OCI-LY7 (cell line): ENCODE results near the gene PRM2. TPM values are rescaled to one million over a fixed set of nuclear protein-coding genes. Genes with fewer than 3 reads are reported as not detected.

Experiments used
- BruUV-seq: library from RNA; stranded (reverse); fragments of 400-500 nt; replicated peaks from 2 replicates; lab custom pipeline; 2021; lab: Mats Ljungman, UMichigan
- CTCF ChIA-PET: fragments of 300-600 bp; sonication (Branson Sonifier 250); formaldehyde crosslinking; loops from one replicate; lab custom pipeline; 2022; ENCODE audit warnings: antibody characterized with exemption; ENCODE audit not compliant: unreplicated experiment; lab: Charles Lee
- POLR2A ChIA-PET: fragments of 300-600 bp; sonication (Branson Sonifier 250); formaldehyde crosslinking; loops from one replicate; lab custom pipeline; 2022; ENCODE audit warnings: antibody characterized with exemption; lab: Charles Lee
- DNase-seq: peaks from one replicate; pipeline ENCODE4 v3.0.0-alpha.2; 2015; ENCODE audit warnings: low spot score
- H2AFZ ChIP-seq: fragments of 200-600 bp; sonication (generic), shearing (Covaris generic); 2 replicates; pipeline ENCODE4 v1.6.1; 2014; ENCODE audit warnings: mild to moderate bottlenecking, antibody characterized with exemption, low read length, moderate library complexity
- H3K27ac ChIP-seq: fragments of 200-600 bp; sonication (generic); 2 replicates; pipeline ENCODE4 v1.5.1; 2014; ENCODE audit warnings: mixed run types, low read depth, mild to moderate bottlenecking, moderate library complexity, low read length, inconsistent platforms; ENCODE audit not compliant: poor library complexity, severe bottlenecking
- H3K36me3 ChIP-seq: fragments of 200-600 bp; sonication (generic); 2 replicates; pipeline ENCODE4 v1.6.1; 2014; ENCODE audit warnings: mild to moderate bottlenecking, antibody characterized with exemption, low read length, moderate library complexity, mixed read lengths; ENCODE audit not compliant: insufficient read depth
- H3K4me1 ChIP-seq: fragments of 200-600 bp; sonication (generic); 2 replicates; pipeline ENCODE4 v1.5.1; 2014; ENCODE audit warnings: mild to moderate bottlenecking, low read length; ENCODE audit not compliant: insufficient read depth, poor library complexity, severe bottlenecking
- H3K4me2 ChIP-seq: fragments of 200-600 bp; sonication (generic); 2 replicates; pipeline ENCODE4 v1.6.1; 2014; ENCODE audit warnings: mild to moderate bottlenecking, low read length
- H3K4me3 ChIP-seq: fragments of 200-600 bp; sonication (generic); 2 replicates; pipeline ENCODE4 v1.5.1; 2014; ENCODE audit warnings: mild to moderate bottlenecking, low read depth, low read length; ENCODE audit not compliant: poor library complexity, severe bottlenecking
- H3K79me2 ChIP-seq: fragments of 200-600 bp; sonication (generic); 2 replicates; pipeline ENCODE4 v1.6.1; 2016; ENCODE audit warnings: low read depth, mild to moderate bottlenecking, low read length, moderate library complexity, mixed read lengths; ENCODE audit not compliant: insufficient read depth
- H3K9me2 ChIP-seq: fragments of 200-600 bp; sonication (generic); 2 replicates; pipeline ENCODE4 v1.6.1; 2016; ENCODE audit warnings: mild to moderate bottlenecking, low read length, mixed read lengths; ENCODE audit not compliant: insufficient read depth
- H3K9me3 ChIP-seq: fragments of 200-600 bp; sonication (generic); 2 replicates; pipeline ENCODE4 v1.6.1; 2014; ENCODE audit warnings: mild to moderate bottlenecking, mixed run types, low read length, mixed read lengths
- H4K20me1 ChIP-seq: fragments of 200-600 bp; sonication (generic); 2 replicates; pipeline ENCODE4 v1.6.1; 2014; ENCODE audit warnings: mild to moderate bottlenecking, antibody characterized with exemption, low read length, moderate library complexity, mixed read lengths; ENCODE audit not compliant: insufficient read depth
- EZH2phosphoT487 ChIP-seq: fragments of 200-600 bp; sonication (generic); IDR thresholded peaks from 2 replicates; pipeline ENCODE4 v1.6.1; 2018; ENCODE audit warnings: low read depth, borderline replicate concordance, mild to moderate bottlenecking, mixed run types, antibody characterized with exemption, low read length, moderate library complexity, mixed read lengths
- intact Hi-C: fragments of 100-400 bp; cut with micrococcal nuclease; formaldehyde crosslinking; loops from one replicate; pipeline ENCODE4 v1.10.0; 2022; ENCODE audit not compliant: unreplicated experiment
- total RNA-seq, 2 experiments: library from RNA; depleted of rRNA in 1 of 2; stranded (reverse); fragments of >200 nt in 1 of 2; shearing (Covaris generic) in 1 of 2; gene quantifications; 2 replicates each; pipeline ENCODE4 v1.2.3, GENCODE V29; 2014 to 2022
- TF ChIP-seq, protein P1 (sequence below): fragments of 200-600 bp; sonication (generic); conservative IDR thresholded peaks from 2 replicates; pipeline ENCODE4 v1.5.1; 2014; ENCODE audit warnings: mild to moderate bottlenecking, antibody characterized with exemption, low read length, moderate library complexity, mixed read lengths

The PRM2 gene
- total RNA-seq, 2 experiments from 2014 or later = not detected

DNA sequence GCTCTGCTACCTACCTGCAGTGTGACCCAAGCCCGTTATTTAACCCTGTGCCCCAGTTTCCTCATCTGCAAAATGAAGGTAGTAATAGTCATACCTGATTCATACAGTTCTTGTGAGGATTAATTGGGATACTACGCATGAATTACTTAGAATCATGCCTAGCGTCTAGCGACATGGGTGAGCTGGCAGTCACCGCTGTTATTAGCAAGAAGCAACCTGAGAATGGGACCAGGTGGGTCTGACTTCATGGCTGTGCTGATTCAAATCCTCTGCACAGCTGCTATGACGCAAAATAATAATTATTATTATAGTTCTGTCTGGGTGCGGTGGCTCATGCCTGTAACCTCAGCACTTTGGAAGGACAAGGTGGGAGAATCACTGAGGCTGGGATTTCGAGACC is 28.1 kb downstream of the PRM2 start:
- H3K4me2 ChIP-seq = no peak overlapping the region
- intact Hi-C loops = no loop called here
- no peak overlapping the region for H2AFZ ChIP-seq
- H3K9me3 ChIP-seq = no peaks in the 10 kb centered on the region
- no peak for DNase-seq
- no TSS peak for BruUV-seq
- POLR2A ChIA-PET = interaction anchor here (0.6 kb wide), 1 partner anchor 104 kb away, joined by 3 read pairs; no protein-coding TSS in a partner anchor
- H3K79me2 ChIP-seq = peaks cover 8% of the 10 kb centered on the region; the same call in 1 of the 2 replicates
- H3K36me3 ChIP-seq = peaks cover 21% of the 10 kb centered on the region
- TF ChIP-seq EZH2phosphoT487 = no peak
- TF ChIP-seq, protein P1, sequence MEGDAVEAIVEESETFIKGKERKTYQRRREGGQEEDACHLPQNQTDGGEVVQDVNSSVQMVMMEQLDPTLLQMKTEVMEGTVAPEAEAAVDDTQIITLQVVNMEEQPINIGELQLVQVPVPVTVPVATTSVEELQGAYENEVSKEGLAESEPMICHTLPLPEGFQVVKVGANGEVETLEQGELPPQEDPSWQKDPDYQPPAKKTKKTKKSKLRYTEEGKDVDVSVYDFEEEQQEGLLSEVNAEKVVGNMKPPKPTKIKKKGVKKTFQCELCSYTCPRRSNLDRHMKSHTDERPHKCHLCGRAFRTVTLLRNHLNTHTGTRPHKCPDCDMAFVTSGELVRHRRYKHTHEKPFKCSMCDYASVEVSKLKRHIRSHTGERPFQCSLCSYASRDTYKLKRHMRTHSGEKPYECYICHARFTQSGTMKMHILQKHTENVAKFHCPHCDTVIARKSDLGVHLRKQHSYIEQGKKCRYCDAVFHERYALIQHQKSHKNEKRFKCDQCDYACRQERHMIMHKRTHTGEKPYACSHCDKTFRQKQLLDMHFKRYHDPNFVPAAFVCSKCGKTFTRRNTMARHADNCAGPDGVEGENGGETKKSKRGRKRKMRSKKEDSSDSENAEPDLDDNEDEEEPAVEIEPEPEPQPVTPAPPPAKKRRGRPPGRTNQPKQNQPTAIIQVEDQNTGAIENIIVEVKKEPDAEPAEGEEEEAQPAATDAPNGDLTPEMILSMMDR = no peak
- CTCF ChIA-PET = no interaction called here
- H3K4me3 ChIP-seq = no peak overlapping the region
- H3K9me2 ChIP-seq = no peaks in the 10 kb centered on the region
- peaks cover 21% of the 10 kb centered on the region for H3K4me1 ChIP-seq
- no peak overlapping the region for H3K27ac ChIP-seq
- peaks cover 8% of the 10 kb centered on the region for H4K20me1 ChIP-seq

DNA sequence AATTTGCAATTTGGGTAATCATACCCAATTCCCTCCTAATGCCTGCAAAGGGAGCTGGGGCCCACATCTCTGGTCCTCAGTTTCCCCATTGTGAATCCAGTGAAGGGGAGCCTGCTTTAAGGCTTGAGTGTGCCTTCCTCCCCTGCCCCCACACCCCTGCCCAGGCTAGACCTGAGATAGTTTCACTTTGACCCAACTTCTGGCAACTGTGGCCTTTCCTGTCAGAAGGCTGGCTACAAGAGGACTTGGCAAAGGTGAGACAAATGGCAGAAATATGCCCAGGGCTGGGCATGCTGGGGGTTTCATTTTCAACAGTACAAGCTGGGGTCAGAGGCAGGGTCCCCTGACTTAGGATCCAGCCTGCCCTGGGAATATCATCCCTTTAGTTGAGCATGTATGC is 30.3 kb downstream of the PRM2 start:
- Histone ChIP-seq H3K9me3 (no peaks in the 10 kb centered on the region), H2AFZ (no peak overlapping the region), H3K4me3 (no peak overlapping the region), H3K4me1 (peaks cover 7% of the 10 kb centered on the region), H3K27ac (no peak overlapping the region), H3K4me2 (no peak overlapping the region), H3K36me3 (no peaks in the 10 kb centered on the region), H3K9me2 (no peaks in the 10 kb centered on the region), H4K20me1 (no peaks in the 10 kb centered on the region), H3K79me2 (no peaks in the 10 kb centered on the region)
- no peak for DNase-seq
- POLR2A ChIA-PET = interaction anchor here (0.9 to 1.0 kb wide), 3 partner anchors 10 to 21 kb away, joined by 3 read pairs; partner anchors contain the start of gene SOCS1
- no peak for TF ChIP-seq EZH2phosphoT487
- TF ChIP-seq, protein P1 = no peak
- CTCF ChIA-PET = interaction anchor here (0.6 kb wide), 1 partner anchor 21 kb away, joined by 3 read pairs; no protein-coding TSS in a partner anchor
- intact Hi-C loops = no loop called here
- BruUV-seq = no TSS peak

DNA sequence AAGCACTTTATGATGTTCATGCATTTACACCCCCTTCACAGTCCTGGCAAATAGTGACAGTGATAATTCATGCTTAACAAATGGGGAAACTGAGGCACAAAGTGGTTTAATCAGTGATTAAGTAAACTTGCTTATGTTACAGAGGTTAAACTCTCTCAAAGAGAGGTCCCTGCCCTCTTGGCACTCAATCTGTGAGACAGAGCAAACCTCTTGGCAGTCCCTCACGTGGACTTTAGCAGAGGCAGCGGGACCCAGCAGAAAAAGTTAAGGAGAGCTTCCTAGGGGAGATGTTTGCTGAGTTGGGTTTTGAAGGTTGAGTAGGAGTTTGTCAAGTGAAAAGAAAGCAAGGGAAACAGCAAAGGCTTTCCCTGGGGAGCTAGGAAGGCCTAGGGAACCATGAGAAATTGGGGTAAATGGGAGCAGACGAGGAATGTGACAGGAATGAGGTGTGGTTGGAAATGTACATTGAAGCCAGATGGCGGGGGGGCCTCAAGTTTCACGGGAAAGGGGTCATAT is 31.0 kb downstream of the PRM2 start:
- Histone ChIP-seq H3K4me3 (no peak overlapping the region), H3K4me2 (no peak overlapping the region), H3K27ac (no peak overlapping the region), H3K79me2 (no peaks in the 10 kb centered on the region), H3K9me3 (no peaks in the 10 kb centered on the region), H4K20me1 (no peaks in the 10 kb centered on the region), H3K4me1 (peaks cover 13% of the 10 kb centered on the region), H2AFZ (no peak overlapping the region), H3K36me3 (no peaks in the 10 kb centered on the region), H3K9me2 (no peaks in the 10 kb centered on the region)
- POLR2A ChIA-PET = interaction anchor here (1.0 kb wide), 1 partner anchor 9 kb away, joined by 3 read pairs; no protein-coding TSS in a partner anchor
- TF ChIP-seq EZH2phosphoT487 = no peak
- no TSS peak for BruUV-seq
- intact Hi-C loops = no loop called here
- no peak for DNase-seq
- CTCF ChIA-PET = interaction anchor here (0.6 kb wide), 1 partner anchor 20 kb away, joined by 3 read pairs; no protein-coding TSS in a partner anchor
